ENCODE data around the gene C1QA. TPM values are rescaled to one million over a fixed set of nuclear protein-coding genes. Genes with fewer than 3 reads are reported as not detected.

Gene C1QA
- total and polyA plus RNA-seq, 10 of the 15 experiments (the other 5 are each of a cell fraction or from before 2014, with no cell fraction given), result 0.59 TPM; not detected in 9

DNA sequence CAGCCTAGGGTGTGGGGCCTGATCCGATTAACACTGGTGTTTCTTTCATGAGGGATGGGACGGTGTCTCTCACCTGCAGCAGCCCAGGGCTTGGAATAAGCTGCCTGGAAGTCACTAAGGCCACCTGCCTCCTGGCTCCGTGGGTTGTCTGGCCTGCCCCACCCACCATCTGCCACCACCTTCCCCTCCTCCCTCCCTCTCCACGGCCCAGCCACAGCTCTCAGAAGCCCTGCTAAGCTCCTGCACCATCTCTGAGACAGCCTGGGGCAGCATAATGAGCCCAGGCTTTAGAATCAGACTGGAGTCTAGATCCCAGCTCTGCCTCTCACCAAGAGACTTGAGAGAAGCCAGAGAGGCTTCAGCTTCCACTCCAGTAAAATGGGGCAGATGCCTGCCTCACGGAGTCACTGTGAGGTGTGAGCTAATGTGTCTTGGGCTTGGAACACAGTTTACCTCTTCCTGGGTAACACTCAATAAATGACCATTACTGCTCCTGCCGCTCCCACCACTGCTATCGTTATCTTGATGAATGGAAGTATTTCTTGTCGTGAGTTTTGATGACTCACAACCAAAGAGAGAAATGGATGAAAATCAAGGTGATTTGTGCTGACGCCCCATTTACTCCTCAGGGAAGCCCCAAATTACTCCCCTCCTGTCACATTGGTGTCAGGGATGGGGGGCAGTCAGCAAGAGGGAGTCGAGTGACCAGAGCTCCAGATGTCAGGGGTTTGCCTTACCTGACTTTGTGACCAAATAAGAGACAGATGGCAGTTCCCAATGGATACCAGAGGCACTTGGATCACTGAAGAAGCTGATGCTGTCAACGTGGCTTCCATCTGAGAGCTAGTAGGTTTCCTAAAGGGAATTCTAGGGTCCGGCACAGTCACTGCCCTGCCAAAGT, 23.5 kb upstream of the C1QA start:
- no TSS peak for BruUV-seq (replicated peaks)
- H3K4me2 ChIP-seq (ENCODE audit: control insufficient read depth, insufficient read depth), result no peak overlapping the region
- ChIA-PET POLR2A (no interaction called here), SMC1A (ENCODE audit: uncharacterized antibody, unreplicated experiment) (no interaction called here), RAD21 (ENCODE audit: unreplicated experiment) (no interaction called here), CTCF (no interaction called here)
- intact Hi-C loops (cut with micrococcal nuclease; ENCODE audit: unreplicated experiment), result no loop called here
- H4K20me1 ChIP-seq (ENCODE audit: control insufficient read depth, insufficient read depth), result no peaks in the 10 kb centered on the region; the same call in 1 of the 2 replicates
- DNase-seq (ENCODE audit: low read depth, low spot score) (no peak), FAIRE-seq (no peak), ATAC-seq (no peak)
- H3K27me3 ChIP-seq (replicated peaks in 1 of 2; ENCODE audit: control insufficient read depth in 2 of 2, insufficient read depth in 2 of 2, low read length in 1 of 2), result peaks cover 0 to 1% of the 10 kb centered on the region in 2 experiments; a peak in 2 of 4 replicates
- in situ Hi-C loops (cut with MboI), result no loop called here
- H3K9ac ChIP-seq (ENCODE audit: control insufficient read depth, insufficient read depth, low read length), result no peak overlapping the region
- H3K4me3 ChIP-seq, result no peak overlapping the region
- no peaks in the 10 kb centered on the region for H3K79me2 ChIP-seq (ENCODE audit: control insufficient read depth, insufficient read depth, low read length)
- no peak overlapping the region for H2AFZ ChIP-seq (ENCODE audit: control insufficient read depth, low read depth, low read length)
- no peak overlapping the region for H3K27ac ChIP-seq (ENCODE audit: control insufficient read depth, insufficient read depth)
- WGBS (ENCODE audit: insufficient coverage, insufficient replicate concordance, low lambda C conversion rate, missing lambda C conversion rate), result 15% methylated on average over 12 of the region's 12 CpGs
- TF ChIP-seq SREBF2 (IDR thresholded peaks at IDR 0.05; ENCODE audit: low read length) (no peak), JUND (IDR thresholded peaks at IDR 0.05; ENCODE audit: low read depth, low read length) (no peak), HDAC6 (IDR thresholded peaks at IDR 0.05; ENCODE audit: unreplicated experiment) (no peak), JUNB (IDR thresholded peaks at IDR 0.05) (no peak), GABPA (IDR thresholded peaks at IDR 0.05; ENCODE audit: low read depth) (no peak), STAT3 (IDR thresholded peaks at IDR 0.05; ENCODE audit: low read depth, low read length) (no peak), EZH2 (IDR thresholded peaks at IDR 0.05; ENCODE audit: borderline replicate concordance, control insufficient read depth, low read depth, low read length) (no peak), MXI1 (IDR thresholded peaks at IDR 0.05; ENCODE audit: low read depth, low read length) (no peak), NR2C2 (IDR thresholded peaks at IDR 0.05; ENCODE audit: borderline replicate concordance, control insufficient read depth, insufficient read length, low read depth) (no peak), ZBTB11 (CRISPR knock-in tag; IDR thresholded peaks at IDR 0.05) (no peak)
- TF ChIP-seq, protein P1, sequence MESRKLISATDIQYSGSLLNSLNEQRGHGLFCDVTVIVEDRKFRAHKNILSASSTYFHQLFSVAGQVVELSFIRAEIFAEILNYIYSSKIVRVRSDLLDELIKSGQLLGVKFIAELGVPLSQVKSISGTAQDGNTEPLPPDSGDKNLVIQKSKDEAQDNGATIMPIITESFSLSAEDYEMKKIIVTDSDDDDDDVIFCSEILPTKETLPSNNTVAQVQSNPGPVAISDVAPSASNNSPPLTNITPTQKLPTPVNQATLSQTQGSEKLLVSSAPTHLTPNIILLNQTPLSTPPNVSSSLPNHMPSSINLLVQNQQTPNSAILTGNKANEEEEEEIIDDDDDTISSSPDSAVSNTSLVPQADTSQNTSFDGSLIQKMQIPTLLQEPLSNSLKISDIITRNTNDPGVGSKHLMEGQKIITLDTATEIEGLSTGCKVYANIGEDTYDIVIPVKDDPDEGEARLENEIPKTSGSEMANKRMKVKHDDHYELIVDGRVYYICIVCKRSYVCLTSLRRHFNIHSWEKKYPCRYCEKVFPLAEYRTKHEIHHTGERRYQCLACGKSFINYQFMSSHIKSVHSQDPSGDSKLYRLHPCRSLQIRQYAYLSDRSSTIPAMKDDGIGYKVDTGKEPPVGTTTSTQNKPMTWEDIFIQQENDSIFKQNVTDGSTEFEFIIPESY (IDR thresholded peaks at IDR 0.05), result no peak
- TF ChIP-seq, protein P2, sequence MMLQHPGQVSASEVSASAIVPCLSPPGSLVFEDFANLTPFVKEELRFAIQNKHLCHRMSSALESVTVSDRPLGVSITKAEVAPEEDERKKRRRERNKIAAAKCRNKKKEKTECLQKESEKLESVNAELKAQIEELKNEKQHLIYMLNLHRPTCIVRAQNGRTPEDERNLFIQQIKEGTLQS (IDR thresholded peaks at IDR 0.05; ENCODE audit: borderline replicate concordance, extremely low read depth, low read depth, low read length), result no peak
- H3K9me3 ChIP-seq (replicated peaks; ENCODE audit: control insufficient read depth, insufficient read depth, low read length), result no peaks in the 10 kb centered on the region
- H3K4me1 ChIP-seq (ENCODE audit: control insufficient read depth, insufficient read depth, low read length), result no peaks in the 10 kb centered on the region
- no peaks in the 10 kb centered on the region for H3K36me3 ChIP-seq (ENCODE audit: control insufficient read depth in 2 of 2, insufficient read depth in 2 of 2, low read length in 1 of 2)
